IPS-15b (cell line): ENCODE results near the gene DNASE1L3.

Experiments used
- H3K27me3 ChIP-seq: one replicate; pipeline ENCODE4 v1.6.1; 2013; ENCODE audit warnings: low read length; ENCODE audit not compliant: control insufficient read depth, insufficient read depth
- H3K36me3 ChIP-seq: one replicate; pipeline ENCODE4 v1.6.1; 2013; ENCODE audit warnings: low read length; ENCODE audit not compliant: control insufficient read depth, insufficient read depth
- H3K4me1 ChIP-seq: one replicate; pipeline ENCODE4 v1.6.1; 2013; ENCODE audit warnings: mild to moderate bottlenecking, low read length; ENCODE audit not compliant: control insufficient read depth, insufficient read depth
- H3K4me3 ChIP-seq: one replicate; pipeline ENCODE4 v1.5.1; 2013; ENCODE audit warnings: low read depth, low read length
- H3K9ac ChIP-seq: one replicate; pipeline ENCODE4 v1.6.1; 2013; ENCODE audit warnings: low read depth, mild to moderate bottlenecking, low read length
- H3K9me3 ChIP-seq: one replicate; pipeline ENCODE4 v1.6.1; 2013; ENCODE audit warnings: mild to moderate bottlenecking, low read length; ENCODE audit not compliant: control insufficient read depth, insufficient read depth

DNASE1L3 gene

DNA sequence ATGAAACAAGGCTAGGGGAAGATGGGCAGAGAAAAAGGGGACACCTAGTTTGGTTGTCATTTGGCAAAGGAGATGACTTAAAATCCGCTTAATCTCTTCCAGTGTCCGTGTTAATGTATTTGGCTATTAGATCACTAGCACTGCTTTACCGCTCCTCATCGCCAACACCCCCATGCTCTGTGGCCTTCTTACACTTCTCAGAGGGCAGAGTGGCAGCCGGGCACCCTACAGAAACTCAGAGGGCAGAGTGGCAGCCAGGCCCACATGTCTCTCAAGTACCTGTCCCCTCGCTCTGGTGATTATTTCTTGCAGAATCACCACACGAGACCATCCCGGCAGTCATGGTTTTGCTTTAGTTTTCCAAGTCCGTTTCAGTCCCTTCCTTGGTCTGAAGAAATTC lies 39.6 kb downstream of the DNASE1L3 start:
- H3K4me3 ChIP-seq: no peak overlapping the region
- H3K4me1 ChIP-seq: peaks cover 25% of the 10 kb centered on the region
- H3K9ac ChIP-seq: no peak overlapping the region
- no peaks in the 10 kb centered on the region for H3K9me3 ChIP-seq
- peaks cover 19% of the 10 kb centered on the region for H3K36me3 ChIP-seq
- no peaks in the 10 kb centered on the region for H3K27me3 ChIP-seq

DNA sequence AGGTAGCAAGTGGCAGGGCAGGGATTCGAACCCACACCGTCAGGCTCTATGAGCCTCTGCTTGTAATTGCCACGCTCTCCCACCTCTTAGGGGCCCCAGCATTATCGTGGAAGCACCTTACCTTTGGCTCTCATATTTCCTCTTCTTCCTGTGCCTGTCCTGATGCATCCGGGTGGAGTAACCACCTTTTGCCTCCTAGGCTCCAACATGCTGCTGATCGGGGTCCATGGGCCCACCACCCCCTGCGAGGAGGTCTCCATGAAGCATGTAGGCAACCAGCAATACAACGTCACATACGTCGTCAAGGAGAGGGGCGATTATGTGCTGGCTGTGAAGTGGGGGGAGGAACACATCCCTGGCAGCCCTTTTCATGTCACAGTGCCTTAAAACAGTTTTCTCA lies 40.4 kb downstream of the DNASE1L3 start:
- Histone ChIP-seq H3K4me1 (peaks cover 18% of the 10 kb centered on the region), H3K4me3 (no peak overlapping the region), H3K36me3 (peaks cover 25% of the 10 kb centered on the region), H3K9ac (no peak overlapping the region), H3K27me3 (no peaks in the 10 kb centered on the region), H3K9me3 (no peaks in the 10 kb centered on the region)

DNA sequence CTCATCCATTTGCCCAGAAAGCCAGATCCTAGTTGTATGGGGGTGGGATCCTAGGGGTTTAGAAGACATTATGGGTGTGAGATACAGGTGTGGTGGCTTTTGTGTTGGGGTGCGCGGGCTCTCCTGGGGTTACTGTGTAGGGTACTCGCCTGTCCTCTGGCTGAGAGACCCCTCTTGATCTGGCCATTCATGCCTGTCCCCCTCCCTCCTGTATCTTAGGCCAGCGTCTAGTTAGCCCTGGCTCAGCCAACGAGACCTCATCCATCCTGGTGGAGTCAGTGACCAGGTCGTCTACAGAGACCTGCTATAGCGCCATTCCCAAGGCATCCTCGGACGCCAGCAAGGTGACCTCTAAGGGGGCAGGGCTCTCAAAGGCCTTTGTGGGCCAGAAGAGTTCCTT lies 41.4 kb downstream of the DNASE1L3 start:
- H3K36me3 ChIP-seq: peaks cover 34% of the 10 kb centered on the region

DNA sequence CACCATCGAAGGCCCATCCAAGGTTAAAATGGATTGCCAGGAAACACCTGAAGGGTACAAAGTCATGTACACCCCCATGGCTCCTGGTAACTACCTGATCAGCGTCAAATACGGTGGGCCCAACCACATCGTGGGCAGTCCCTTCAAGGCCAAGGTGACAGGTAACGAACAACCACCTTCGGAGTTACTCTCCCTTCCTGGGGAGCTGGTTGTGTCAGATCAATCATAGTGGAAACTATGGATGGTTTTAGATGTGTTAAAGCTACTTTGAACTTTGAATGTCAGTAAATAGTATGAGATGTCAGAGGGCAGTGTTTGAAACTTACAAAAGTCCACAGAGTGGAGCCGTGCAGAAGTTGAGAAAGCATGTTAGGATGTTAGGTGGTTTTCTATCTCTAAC lies 42.3 kb downstream of the DNASE1L3 start:
- Histone ChIP-seq H3K9me3 (no peaks in the 10 kb centered on the region), H3K4me3 (no peak overlapping the region), H3K36me3 (peaks cover 42% of the 10 kb centered on the region), H3K27me3 (no peaks in the 10 kb centered on the region), H3K4me1 (peaks cover 8% of the 10 kb centered on the region), H3K9ac (no peak overlapping the region)

More for the DNA sequence above, 41.4 kb downstream of the DNASE1L3 start:
- Histone ChIP-seq H3K4me1 (peaks cover 15% of the 10 kb centered on the region), H3K27me3 (no peaks in the 10 kb centered on the region), H3K9me3 (no peaks in the 10 kb centered on the region), H3K4me3 (no peak overlapping the region), H3K9ac (no peak overlapping the region)

DNA sequence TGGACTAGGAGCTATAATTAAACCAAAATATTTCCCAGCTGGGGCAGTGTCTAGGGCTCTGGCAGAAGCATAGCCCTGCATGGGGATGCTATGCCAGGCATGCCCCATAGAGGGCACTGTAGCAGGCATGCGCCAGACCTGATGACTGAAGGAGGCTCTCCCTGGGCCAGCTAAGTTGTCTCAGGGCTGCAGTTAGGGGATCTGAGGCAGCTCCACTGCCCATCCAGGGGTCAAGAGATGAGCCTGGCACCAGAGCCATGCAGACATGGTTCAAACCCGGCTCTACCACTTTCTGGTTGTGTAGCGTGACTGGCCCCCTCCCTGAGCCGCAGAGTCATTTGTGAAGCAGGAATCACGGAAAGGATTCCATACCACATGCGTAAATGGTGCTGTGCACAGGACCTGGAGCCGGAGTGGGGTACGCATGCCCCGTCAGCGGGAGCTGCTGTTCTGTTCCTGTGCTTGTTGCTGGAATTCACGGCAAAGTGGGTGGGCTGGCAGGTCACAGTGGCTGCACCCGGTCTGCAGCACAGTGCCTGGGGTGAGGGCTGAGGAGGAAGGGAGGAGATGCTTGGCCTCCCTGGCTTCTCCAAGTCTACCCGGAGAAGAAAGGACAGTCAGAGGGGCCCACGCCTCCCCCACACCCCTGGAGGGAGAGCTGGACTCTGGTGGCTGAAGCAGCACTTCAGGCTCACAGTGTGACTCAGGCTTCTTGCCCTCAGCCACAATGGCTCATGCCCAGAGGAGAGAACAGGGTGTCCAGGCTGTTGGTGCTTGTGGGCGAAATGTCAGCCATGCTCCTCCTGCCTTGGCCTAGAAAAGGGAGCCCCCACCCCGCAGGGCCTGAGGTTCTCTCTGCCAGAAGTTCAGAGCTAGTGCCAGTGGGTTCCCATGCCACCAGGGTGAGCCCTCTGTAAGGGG lies 43.1 kb downstream of the DNASE1L3 start:
- Histone ChIP-seq H3K9ac (no peak overlapping the region), H3K4me1 (peaks cover 3% of the 10 kb centered on the region), H3K36me3 (peaks cover 51% of the 10 kb centered on the region), H3K27me3 (no peaks in the 10 kb centered on the region), H3K9me3 (no peaks in the 10 kb centered on the region), H3K4me3 (no peak overlapping the region)

DNA sequence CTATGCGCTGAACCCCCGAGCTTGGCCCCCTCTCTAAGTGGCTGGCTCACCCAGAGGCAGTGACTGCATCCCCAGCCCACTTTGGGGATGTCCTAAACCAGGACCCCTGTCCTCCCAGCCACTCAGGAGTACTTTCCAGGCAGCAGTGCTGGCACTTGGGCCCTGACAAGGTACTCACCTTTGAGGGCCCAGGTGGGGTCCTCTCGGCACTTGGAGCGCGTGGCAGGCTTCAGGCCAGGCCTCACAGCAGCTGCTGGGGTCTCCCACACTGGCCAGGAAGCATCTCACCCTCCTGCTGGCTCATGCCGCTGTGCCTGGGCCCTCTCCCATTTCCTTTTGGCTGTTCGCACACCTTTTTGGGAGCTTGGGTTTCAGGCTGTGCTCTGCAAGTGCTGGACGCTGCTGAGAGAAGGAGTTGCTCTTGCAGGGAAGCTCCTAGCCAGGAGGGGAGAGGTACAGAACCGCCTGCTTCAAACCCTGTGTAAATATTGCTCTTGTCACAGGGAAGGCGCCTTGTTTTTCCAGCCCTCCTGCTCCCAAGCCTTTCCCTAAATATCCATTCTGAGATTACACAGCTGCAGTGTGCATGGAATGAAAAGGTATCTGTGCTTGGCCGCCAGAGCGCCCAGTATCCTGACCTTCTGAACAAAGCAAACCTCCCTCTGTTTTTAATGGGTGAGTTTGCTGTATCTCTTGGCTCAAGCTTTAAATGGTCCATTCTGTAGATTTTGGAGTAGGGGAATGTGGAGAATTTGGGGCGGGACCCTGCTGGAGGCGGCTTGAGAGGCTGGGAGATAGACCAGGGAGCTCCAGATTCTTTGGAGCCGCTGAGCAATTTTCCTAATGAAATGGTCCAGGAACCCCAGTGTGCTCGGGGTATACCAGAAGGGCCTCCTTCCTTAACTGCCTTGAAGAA lies 45.6 kb downstream of the DNASE1L3 start:
- Histone ChIP-seq H3K27me3 (no peaks in the 10 kb centered on the region), H3K4me1 (no peaks in the 10 kb centered on the region), H3K9me3 (no peaks in the 10 kb centered on the region), H3K4me3 (no peak overlapping the region), H3K9ac (no peak overlapping the region), H3K36me3 (peaks cover 54% of the 10 kb centered on the region)

DNA sequence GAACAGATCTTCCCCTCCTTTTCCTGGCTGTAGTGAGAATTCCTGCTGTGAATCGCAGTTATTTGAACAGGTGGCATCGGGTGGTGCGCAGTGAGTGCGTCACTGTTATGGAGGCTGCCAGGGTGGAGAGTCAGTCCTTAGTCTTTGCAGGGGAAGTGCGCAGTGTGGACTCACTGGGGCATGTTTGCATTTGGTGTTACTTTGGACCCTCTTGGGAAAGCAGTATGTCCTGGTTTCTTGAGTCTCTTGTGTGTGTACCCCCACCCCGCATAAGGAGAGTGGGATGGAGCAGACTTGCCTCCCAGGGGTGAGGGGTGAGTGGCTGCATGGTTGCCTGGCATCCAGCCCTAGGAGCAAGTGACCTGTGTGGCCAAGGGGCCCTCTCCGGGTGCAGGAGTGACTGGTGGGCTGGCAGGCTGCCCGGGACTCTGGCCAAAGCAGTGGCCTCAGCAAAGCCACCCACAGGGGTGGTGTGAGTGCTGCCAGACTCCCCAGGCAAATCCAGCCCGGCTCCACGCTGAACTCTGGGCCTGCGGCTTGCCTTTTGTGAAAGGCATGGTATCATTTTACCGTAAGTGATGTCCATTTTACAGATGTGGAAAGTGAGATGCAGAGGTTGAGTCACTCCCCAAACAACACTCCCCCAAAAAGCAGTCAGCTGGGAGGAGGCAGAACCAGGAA lies 46.4 kb downstream of the DNASE1L3 start:
- Histone ChIP-seq H3K36me3 (peaks cover 53% of the 10 kb centered on the region), H3K27me3 (no peaks in the 10 kb centered on the region), H3K9me3 (no peaks in the 10 kb centered on the region), H3K4me1 (no peaks in the 10 kb centered on the region), H3K9ac (no peak overlapping the region), H3K4me3 (no peak overlapping the region)

DNA sequence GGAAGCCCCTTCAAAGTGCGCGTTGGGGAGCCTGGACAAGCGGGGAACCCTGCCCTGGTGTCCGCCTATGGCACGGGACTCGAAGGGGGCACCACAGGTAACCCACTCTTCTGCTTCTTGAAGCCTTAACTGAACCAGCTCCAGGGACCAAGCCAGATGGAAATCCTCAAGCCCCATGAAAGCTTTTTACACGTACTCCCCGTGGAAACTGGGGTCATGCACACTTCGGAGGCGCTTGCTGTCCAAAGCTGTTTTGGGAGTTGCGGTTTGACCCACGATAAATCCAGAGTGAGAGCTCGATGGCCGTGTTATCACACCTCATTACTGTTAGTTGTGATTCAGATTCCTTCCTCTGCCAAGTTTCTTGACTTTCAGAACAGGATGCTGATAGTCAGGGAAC lies 47.5 kb downstream of the DNASE1L3 start:
- no peak overlapping the region for H3K4me3 ChIP-seq
- no peaks in the 10 kb centered on the region for H3K4me1 ChIP-seq
- no peak overlapping the region for H3K9ac ChIP-seq
- H3K36me3 ChIP-seq: peaks cover 57% of the 10 kb centered on the region
- no peaks in the 10 kb centered on the region for H3K27me3 ChIP-seq
- H3K9me3 ChIP-seq: no peaks in the 10 kb centered on the region

DNA sequence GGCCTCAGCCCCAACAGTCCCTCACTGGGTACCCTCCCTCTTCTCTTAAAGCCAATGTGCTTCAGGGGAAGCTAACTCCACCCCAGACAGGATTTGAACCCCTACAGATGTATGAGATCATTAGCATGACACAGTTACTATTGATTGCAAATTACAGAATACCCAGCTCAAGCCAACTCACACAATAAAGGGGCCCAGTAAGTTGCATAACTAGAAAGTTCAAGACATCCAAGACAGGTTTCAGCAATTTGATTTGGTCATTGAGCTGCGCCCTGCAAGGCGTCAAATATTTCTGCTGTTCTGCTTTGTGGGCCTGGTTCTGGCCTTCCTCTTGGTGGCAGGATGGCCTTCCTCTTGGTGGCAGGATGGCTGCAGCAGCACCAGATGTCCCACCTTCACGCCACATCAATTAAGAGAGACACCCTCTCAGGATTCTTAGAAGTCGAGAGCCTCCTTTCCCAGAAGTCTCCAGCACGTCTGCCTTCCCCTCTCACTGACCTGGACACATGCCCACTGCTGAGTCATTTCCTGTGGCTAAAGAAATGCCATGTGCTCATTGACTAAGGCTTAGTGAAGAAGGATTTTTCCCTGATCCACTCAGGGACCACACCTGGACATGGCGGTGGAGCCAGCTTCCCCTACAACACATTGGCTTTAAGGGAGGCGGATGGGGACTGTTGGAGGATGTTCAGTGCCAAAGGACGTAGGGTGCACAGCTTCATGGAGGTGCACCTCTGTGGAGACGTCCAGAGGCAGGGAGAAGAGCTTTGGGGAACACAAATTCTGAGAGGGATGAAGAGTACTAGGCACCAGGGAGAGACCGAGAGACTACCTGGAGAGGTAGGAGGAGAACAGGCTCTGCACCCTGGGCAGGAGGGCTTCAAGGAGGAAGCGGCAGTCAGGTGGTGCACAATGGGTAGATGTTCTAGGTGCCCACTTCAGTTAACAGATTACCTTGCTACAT lies 49.1 kb downstream of the DNASE1L3 start:
- H3K9ac ChIP-seq: no peak overlapping the region
- no peaks in the 10 kb centered on the region for H3K9me3 ChIP-seq
- H3K27me3 ChIP-seq: no peaks in the 10 kb centered on the region
- H3K36me3 ChIP-seq: peaks cover 63% of the 10 kb centered on the region
- H3K4me3 ChIP-seq: no peak overlapping the region
- H3K4me1 ChIP-seq: no peaks in the 10 kb centered on the region

DNA sequence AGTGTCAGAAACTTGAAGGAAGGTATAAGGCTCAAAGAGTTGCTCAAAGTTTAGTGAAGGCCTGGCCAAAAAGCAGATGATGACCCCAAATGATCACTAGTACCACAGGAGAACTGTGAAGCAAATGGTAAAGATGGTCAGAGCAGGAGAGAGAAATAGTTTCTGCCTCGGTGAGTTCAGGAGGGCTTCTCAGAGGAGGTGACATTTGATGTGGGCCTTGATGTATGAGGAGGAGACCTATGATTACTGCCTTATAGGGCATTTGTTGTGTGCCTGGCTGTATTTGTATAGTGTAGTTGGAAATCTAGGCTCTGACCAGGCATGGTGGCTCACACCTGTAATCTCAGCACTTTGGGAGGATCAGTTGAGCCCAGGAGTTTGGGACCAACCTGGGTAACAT lies 50.4 kb downstream of the DNASE1L3 start:
- Histone ChIP-seq H3K27me3 (no peaks in the 10 kb centered on the region), H3K9ac (no peak overlapping the region), H3K4me3 (no peak overlapping the region), H3K4me1 (no peaks in the 10 kb centered on the region), H3K36me3 (peaks cover 69% of the 10 kb centered on the region), H3K9me3 (no peaks in the 10 kb centered on the region)
